GM21529 (cell line): ENCODE measurements around the gene CPZ.
"Not testable (repeated sequence)": the region's sequence is repeated elsewhere in the genome, so short reads cannot be mapped to it uniquely, and the experiment has no call there.

Source experiments
- ATAC-seq: cut with Tn5 transposase; IDR thresholded peaks from one replicate; pipeline ENCODE4 v1.9.1; 2021; ENCODE audit not compliant: unreplicated experiment

The CPZ gene

GRCh38 chr4:8634773-8635172 lies 42.2 kb downstream of the CPZ start:
- not testable (repeated sequence) for ATAC-seq

DNA sequence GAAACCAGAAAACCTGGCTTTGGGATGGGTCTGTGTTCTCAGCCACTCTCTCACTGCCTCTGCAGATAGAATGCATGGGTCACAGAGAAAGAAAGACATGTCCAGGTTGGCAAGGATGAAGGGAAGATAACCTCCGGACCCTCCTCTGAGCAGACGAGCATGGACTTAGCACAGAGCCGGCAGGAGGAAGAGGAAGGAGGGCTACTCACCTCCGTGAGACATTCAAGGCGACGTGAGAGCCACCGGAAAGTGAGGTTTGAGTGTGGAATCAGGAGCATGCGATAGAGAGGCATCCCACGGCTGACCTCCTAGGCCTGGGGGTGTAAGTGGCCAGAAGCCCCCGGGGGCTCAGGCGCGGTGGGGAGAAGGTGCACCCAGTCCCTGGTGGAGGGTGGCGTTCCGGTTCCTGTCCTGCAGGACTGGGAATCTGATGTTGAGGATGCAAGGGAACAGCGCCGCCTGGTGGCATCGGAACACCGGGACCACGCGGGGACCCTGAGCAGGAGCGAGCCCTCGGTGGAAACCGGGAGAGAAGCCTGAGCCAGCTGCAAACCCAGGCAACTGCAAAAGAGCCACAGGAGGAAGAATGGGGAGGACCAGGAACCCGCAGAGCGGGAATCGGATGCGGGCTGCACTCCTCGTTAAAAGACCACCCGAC lies 43.5 kb downstream of the CPZ start:
- not testable (repeated sequence) for ATAC-seq

DNA sequence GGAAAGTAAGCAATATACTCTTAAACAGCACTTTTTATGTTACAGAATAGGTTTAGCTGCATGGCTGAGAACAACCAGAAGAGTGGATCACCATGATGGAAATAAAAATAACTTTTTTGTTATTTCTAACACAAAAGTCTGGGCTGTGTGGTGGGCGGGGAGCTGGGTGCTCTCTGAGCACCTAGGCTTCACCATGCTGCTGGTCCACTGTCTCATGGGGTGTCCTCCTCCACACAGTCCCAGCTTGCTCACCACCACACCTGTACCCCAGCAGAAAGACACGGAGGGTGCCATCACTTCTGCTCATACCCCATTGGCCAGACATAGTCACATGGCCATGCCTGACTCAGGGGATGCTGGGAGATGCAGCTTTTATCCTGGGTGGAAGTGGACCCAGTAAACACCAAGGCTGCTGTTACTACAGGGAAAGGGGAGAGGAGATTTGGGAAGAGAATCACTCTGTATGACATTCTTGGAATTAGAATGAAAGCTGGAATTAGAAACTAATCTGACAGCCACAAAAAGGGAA lies 45.0 kb downstream of the CPZ start:
- no peak for ATAC-seq

- ATAC-seq = no peak
Measured at GRCh38 chr4:8639021-8639420, 46.5 kb downstream of the CPZ start.

GRCh38 chr4:8639777-8640720 lies 47.5 kb downstream of the CPZ start:
- no peak for ATAC-seq

DNA sequence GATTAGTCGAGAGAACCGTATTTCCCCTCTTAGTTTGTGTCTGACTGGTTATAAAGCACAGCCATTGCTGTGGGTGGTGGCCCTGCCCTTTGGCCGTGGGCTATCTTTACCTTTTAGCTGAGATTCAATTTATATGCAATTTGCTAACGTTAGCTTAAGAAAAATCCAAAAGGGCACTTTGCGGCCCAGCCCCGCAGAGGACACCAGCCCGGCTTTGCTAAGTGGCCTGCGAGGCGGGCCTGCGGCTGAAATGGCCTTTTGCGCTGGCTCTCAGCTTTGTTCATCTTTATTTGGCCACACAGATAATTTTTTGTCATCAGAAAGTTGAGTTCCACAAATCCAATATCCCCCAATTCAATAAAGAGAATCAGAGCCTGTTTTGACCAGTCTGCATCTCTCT lies 48.3 kb downstream of the CPZ start:
- no peak for ATAC-seq

- no peak for ATAC-seq
Measured at GRCh38 chr4:8641256-8641655, 48.7 kb downstream of the CPZ start.

DNA sequence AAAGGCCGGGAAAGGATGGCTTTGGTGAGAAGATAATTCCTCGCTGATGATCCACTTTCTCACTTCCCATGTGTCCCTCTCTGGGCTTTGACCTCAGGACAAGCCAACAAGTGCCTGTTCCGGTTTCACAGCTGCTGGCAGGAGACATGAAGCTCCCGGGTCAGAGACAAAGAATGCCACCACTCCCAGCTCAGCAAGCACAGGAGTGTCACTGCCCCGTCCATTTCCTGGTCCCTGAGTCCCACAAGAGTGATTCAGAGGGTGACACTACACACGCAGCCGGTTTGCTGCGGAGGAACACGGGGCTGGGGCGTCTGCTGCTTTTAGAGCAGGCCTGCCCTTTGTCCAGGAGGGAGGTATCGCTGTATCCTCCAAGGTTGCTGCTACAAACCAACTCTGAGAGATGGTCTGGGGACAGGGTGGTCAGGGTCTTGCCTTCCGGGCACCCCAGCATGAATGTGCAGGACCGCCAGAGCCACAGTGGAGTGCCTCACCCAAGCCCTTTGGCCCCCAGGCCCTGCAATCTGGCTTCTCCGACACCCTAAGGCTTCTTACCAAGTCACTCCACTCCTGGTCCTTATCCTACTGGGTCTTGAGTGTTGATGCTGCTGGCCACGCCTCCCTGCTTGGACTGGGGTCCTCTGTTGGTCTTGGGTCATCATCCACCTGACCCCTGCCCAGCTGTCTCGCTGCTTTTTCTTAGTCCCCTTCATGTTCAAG lies 49.5 kb downstream of the CPZ start:
- no peak for ATAC-seq

DNA sequence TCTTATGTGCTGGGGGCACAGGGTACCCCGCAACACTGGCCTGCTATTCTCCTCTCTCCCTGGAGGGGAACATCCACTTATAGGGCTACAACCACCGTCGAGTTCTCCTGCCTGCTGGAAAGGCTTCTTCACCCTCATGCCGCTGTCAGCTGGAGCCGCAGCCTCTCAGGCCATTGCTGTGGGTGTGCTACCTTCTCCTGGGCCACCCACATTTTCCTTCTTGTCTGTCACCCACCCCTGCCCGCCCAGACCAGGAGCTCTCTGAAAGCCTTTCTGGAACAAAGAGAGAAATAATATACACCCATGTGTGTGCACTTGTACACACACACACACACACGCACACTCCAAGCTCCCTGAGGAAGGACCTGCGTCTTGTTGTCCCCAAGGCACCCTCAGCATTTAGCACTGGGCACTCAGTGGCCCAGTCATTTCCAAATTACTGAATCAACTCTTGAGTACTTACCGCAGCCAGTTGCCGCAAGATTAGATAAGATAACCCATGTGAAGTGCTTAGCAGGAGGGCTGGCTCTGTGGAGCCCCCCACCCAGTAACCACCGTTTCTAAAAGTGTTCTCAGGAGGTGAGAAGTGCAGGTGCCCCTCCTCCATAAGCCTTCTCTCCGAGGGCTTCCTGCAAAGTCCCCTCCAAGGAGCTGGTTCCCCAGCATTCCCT lies 50.2 kb downstream of the CPZ start:
- no peak for ATAC-seq

- ATAC-seq = no peak
Measured at GRCh38 chr4:8643441-8643840, 50.9 kb downstream of the CPZ start.

DNA sequence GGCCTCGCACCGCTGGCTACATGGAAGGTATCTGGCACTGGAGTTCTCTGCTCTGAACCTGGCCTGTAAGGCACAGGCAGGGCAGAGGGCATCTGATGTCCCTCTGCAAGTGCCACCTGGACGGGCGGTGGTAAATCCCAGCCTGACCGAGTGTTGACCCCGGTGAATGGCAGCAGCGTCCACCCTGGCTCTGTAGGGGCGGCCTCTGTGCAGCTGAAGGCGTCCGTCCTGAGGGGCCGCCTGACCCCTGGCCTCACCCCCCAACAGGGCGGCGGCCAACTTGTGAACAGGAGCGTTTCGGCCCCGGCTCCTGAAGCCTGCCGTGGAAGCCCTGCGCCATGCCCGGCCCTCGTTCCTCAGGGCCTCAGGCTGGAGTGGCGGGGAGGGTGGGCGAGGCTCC lies 51.4 kb downstream of the CPZ start:
- no peak for ATAC-seq

DNA sequence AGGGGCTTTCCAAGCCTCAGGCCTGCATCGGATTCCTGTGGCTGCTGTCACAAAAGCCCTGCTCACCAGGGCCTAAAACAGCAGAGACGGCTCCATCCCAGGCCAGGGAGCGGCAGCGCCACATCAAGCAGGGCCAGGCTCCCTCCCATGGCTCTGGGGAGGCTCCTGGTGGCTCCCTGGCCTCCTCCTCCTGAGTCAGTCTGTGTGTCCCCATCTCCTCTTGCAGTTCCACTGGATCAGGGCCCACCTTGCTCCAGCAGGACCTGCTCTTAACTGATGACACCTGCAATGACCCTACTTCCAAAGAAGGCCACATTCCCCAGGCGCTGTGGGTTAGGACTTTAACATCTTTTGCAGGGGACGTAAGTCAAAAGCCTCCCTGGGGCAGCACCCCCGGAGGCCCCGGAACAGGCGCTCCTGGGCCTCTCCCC lies 51.9 kb downstream of the CPZ start:
- no peak for ATAC-seq

DNA sequence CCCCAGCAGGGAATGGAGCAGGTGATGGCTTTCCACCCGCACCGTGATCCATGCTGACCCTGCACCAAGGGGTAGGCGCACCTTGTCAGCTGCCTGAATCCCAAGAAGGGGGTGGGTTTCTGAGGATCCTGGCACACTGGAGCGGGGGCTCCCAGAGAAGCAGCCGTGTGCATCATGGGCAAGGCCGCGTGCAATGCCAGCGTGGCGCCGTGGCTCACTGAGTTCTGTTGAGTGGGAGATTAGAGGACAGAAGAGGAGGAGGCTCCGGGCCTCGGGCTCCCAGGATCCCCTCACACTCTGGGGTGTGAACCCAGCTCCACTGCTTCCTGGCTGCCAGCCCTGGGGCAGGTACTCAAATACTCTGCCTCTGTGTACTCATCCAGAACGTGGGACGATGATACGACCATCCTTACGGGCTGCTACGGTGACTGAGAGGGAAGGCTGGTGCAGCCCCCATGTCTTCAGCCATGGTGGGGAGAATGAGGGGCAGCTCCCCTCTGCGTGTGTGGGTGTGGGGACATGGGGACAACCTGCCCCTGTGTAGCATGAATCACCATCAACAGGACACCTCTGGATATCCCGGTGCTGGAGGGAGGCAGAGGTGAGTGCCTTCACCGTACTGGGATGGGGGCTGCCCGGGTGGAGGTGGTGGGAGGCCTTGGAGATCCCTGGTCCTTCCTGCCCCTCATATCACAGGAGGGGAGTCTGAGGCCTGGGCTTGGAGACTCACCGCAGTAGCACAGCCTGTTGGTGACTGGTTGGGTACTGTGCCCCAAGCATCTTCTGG lies 52.6 kb downstream of the CPZ start:
- ATAC-seq = no peak

GRCh38 chr4:8645753-8646124 lies 53.2 kb downstream of the CPZ start:
- ATAC-seq = no peak

DNA sequence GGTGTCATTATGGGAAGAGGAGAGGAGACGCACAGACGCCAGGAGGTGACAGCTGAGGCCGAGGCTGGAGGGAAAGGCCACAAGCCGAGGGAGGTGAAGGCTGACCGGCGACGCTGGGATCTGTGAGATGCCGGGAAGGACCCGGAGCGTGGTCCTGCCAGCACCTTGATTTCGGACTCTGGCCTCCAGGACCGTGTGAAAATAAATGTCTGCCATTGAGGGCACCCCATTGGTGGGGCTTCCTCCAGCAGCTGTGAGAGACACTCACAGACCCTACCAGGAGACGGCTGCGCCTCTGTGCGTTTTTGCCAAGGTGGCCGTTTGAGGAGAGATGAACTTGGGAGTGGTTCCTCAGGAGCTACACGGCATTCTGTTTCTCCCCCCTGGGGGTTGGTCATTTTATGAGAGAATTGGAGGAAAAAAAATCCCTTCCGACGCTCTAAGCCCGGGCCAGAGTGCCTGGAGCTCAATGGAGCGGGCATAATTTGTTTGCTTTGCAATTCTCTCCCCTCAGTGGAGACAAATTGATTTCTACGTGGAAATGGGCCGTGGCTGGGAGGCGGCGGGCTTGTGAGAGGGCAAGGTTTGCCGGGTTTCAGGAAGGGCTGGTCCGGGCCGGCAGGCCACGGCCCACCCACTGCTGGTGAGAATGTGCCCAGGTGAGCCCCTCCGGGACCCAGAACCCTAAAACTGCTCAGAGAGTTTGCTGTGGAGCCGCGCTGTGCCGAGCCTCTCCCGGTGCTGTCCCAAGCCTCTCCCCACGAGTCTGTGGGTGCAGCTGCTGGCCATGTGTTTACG lies 53.9 kb downstream of the CPZ start:
- ATAC-seq = no peak

GRCh38 chr4:8647094-8647570 lies 54.6 kb downstream of the CPZ start:
- ATAC-seq = no peak

DNA sequence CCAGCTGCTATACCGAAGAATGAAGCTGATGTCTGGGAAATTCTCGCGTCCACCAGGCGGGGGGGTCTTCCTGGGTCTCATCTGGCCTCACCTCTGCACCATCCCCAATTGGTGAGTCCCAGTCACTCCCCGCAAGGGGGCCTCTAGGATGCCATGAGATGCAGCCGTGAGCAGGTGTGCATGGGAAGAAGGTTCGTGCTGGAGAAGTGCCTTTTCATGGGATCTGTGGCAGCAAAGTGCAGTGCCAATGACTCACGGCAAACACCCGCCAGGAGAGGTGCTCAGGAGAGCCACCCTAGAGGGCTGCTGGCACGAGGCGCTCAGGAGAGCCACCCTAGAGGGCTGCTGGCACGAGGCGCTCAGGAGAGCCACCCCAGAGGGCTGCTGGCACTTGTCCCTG lies 55.1 kb downstream of the CPZ start:
- no peak for ATAC-seq

- ATAC-seq = no peak
Measured at GRCh38 chr4:8648296-8648695, 55.7 kb downstream of the CPZ start.
